NB4 (cell line): ENCODE measurements around the gene KCNIP4.

ENCODE experiments used
- DNase-seq: peaks from one replicate; pipeline ENCODE4 v3.0.0; 2010; ENCODE audit warnings: low read depth
- H3K4me3 ChIP-seq: one replicate; pipeline ENCODE4 v1.5.1; 2011; ENCODE audit warnings: mild to moderate bottlenecking, low read depth, low read length, moderate library complexity
- CTCF ChIP-seq: IDR thresholded peaks from one replicate; pipeline ENCODE4 v1.5.1; 2012; ENCODE audit warnings: low read depth, low read length
- MAX ChIP-seq: IDR thresholded peaks from 2 replicates; pipeline ENCODE4 v1.6.1; 2011; ENCODE audit warnings: low read depth, low read length
- MYC ChIP-seq: IDR thresholded peaks from 2 replicates; pipeline ENCODE4 v1.6.1; 2011; ENCODE audit warnings: low read depth, low read length
- POLR2A ChIP-seq: IDR thresholded peaks from 2 replicates; pipeline ENCODE4 v1.6.1; 2011; ENCODE audit warnings: mild to moderate bottlenecking; ENCODE audit not compliant: insufficient read length; ENCODE audit errors: extremely low read depth

Gene KCNIP4

GRCh38 chr4:21949073-21949457, 493 bp upstream of the KCNIP4 start:
- no peak overlapping the region for H3K4me3 ChIP-seq
- DNase-seq, result no peak
- TF ChIP-seq CTCF (no peak), MYC (no peak), POLR2A (no peak), MAX (no peak)

GRCh38 chr4:21947791-21948346, 703 bp downstream of the KCNIP4 start:
- no peak for DNase-seq
- no peak overlapping the region for H3K4me3 ChIP-seq
- TF ChIP-seq POLR2A (no peak), CTCF (no peak), MAX (no peak), MYC (no peak)

- TF ChIP-seq MYC, result no peak
- no peak for DNase-seq
- no peak overlapping the region for H3K4me3 ChIP-seq
These were observed 1.7 kb downstream of the KCNIP4 start for GRCh38 chr4:21946858-21947257.

- TF ChIP-seq MYC (no peak), CTCF (no peak), POLR2A (no peak)
- no peak overlapping the region for H3K4me3 ChIP-seq
- no peak for DNase-seq
These were observed 26.9 kb downstream of the KCNIP4 start for GRCh38 chr4:21921526-21922180.

GRCh38 chr4:21915761-21916160, 32.8 kb downstream of the KCNIP4 start:
- TF ChIP-seq MYC, result no peak
- TF ChIP-seq POLR2A, result no peak
- TF ChIP-seq MAX, result no peak
- no peak for TF ChIP-seq CTCF
- no peak for DNase-seq
- H3K4me3 ChIP-seq, result no peak overlapping the region

- no peak overlapping the region for H3K4me3 ChIP-seq
- TF ChIP-seq MYC (no peak), CTCF (no peak), MAX (no peak), POLR2A (no peak)
- DNase-seq, result no peak
These were observed 46.7 kb downstream of the KCNIP4 start for GRCh38 chr4:21901831-21902230.
